Nucleus accumbens (tissue), 56 donors: ENCODE data around the gene ZBTB43.

ENCODE experiments used
- DNase-seq, 56 donors: peaks; one replicate each; lab custom pipeline; 2025; lab: John Stamatoyannopoulos, UW

The ZBTB43 gene

GRCh38 chr9:126880947-126881332, 76.1 kb downstream of the ZBTB43 start:
- DNase-seq: peak in 28 of 56 donors; percentile 10 to 65 (median 41)

DNA sequence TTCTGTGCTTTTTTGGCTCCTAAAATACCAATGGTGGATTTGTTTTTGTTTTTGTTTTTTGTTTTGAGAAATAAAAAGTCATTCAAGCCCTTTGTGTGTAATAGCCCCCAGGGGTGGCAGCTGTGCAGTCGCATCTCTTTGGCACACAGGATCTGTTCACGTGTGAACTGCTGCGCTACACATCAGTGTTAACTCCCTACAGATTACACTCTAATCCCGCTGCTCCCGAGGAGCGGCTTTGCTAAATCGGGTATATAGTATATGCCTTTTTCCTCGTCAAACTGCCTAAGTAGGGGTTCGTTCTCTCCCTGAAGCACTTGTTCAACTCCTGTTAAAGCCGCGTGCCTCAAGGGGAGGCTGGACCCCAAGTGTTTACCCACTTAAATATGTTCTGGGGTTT, 77.9 kb downstream of the ZBTB43 start:
- no peak for DNase-seq

DNA sequence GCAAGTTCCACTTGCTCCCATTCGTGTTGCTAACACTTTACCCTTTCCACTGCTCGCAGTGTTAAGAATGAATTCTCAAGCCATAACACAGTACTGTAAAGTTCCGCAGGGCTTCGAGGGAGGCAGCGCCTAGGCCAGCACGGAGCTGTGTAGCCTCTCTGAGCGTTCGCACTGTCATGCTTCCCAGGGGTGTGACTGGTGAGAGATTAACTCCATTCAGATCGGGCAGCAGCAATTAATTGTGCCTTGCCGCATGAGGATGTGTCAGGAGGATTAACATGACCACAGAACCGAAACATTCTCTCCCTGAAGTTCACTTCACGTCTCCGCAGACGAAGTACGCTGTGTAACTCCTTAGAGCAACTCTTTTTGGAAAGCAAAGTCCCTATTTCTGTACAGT, 78.8 kb downstream of the ZBTB43 start:
- no peak for DNase-seq

DNA sequence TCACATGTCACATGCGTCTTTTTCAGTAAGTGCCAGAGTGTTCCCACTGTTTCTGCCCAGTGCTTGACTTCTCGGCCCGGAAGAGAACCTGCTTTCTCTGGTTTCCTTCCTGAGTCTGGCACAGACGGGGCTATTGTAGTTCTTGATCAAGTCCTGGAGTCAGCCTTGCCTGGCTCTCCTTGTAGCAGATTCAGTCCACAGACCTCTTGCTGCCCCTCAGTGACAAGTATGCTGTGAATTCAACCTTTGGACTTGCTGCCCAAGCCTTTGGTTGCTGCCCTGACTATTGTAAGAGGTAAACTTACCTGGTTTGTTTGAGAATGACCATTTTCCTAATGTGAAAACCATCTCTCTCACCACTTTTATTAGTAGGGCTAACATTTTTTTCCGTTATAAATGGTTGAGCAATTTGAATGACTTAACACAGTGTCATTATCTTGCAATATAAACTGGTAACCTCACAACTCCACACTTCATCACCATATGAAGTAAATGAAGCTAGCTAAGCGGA, 80.3 kb downstream of the ZBTB43 start:
- DNase-seq: peak in 2 of 56 donors; percentile 15 to 44

- DNase-seq: no peak
Observed at GRCh38 chr9:126886034-126886822, 81.4 kb downstream of the ZBTB43 start.

DNA sequence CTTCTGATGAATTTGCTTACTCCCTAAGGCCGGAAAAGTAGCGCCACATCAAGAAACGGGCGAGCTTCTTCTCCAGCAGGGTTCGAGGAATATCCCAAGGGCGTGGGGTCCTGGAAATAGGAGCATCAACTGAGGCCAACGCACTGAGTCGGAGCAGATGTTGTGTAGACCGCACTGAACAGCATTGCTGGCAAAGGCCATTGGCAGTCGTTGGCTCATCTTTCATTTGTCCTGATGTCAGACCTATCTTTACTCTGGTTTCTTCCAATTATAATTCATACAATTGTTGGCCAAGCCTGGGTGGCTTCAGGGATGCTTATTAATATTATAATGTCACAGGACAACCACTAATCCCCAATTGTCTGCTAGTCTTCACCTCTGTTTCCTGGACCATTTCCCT, 82.1 kb downstream of the ZBTB43 start:
- DNase-seq: no peak
